Amniotic stem cell (primary cell): ENCODE data around the gene FAM171A2.
A peak's percentile ranks its signal among the peaks of the same experiment; 100 is the strongest.
"Not testable (repeated sequence)": the region's sequence is repeated elsewhere in the genome, so short reads cannot be mapped to it uniquely, and the experiment has no call there.

ENCODE experiments used
- DNase-seq: peaks from one replicate; lab custom pipeline; 2025; lab: John Stamatoyannopoulos, UW

The FAM171A2 gene

GRCh38 chr17:44360826-44361225, 2.8 kb downstream of the FAM171A2 start:
- DNase-seq = no peak

DNA sequence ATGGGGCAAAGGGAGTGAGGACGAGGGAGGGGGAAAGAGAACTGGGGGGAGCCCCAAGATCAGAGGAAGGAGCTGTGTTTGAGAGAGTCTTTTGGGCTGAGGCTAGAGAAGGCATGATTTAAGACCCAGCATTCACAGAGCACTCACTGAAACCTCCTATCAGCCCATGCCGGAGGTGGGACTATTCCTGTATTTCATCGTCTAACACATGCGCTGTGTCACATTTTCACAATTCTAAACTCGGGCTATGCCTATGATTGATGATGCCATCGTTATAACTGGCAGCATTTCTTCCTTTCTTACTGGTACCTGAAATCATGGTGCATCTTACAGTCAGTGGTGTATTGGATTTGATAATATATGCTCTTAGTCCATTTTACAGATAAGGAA, 3.5 kb downstream of the FAM171A2 start:
- DNase-seq = no peak

DNA sequence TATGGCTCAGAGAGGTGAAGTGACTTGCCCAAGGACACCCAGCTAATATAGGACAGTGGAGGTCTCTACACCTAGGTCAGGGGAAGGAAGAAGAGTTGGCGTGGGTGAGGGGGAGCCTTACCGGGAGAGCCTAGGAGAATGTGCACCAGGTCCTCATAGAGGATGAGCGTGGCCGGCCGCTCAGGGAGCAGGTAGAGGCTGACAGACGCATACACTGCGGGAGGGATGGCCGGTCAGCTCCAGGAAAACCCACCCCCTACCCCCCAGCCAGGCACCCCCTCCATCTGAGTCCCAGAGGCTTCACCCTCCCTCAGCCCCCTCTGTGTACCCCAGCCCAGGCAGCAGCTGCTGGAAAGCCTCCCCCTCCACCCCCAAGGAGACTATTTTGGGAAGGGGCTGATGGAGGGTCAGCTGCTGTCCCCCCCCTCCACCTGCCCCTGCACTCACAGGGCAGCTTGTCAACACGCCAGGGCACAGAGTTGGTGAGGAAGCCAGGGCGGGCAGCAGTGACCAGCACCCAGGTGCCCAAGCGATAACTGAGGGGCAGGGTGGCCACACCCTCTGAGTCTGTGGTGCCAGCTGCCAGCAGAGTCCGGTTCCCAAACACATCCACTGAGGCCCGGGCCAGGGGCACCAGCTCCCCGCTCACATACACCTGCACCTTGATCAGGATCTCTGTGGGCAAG, 4.1 kb downstream of the FAM171A2 start:
- no peak for DNase-seq

- DNase-seq = no peak
Measured at GRCh38 chr17:44359006-44359405, 4.6 kb downstream of the FAM171A2 start.

- DNase-seq = no peak
Measured at GRCh38 chr17:44358066-44358465, 5.6 kb downstream of the FAM171A2 start.

- DNase-seq = no peak
Measured at GRCh38 chr17:44356241-44356640, 7.4 kb downstream of the FAM171A2 start.

DNA sequence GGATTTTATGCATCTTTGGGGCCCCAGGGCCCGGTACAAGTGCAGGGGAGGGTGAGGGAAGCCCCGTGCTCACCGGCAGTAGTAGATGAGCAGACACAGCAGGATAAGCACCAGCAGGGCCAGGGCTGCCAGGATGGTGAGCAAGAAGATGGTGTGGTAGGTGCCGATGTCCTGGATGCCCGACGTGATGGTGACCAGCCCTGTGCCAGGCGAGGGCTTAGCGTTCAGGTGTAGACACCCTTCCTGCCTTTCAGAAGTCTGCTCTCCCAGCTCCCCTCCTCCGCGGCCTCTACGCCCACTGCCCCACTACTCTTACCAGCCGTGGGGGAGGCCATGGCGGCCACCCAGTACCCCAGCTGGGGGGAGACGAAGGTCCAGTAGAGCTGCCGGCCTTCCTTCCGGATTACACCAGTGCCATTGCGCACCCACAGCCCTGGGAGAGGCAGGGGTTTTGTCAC, 8.0 kb downstream of the FAM171A2 start:
- no peak for DNase-seq

- no peak for DNase-seq
Measured at GRCh38 chr17:44354582-44355561, 8.8 kb downstream of the FAM171A2 start.

GRCh38 chr17:44353672-44354331, 9.9 kb downstream of the FAM171A2 start:
- DNase-seq = no peak

DNA sequence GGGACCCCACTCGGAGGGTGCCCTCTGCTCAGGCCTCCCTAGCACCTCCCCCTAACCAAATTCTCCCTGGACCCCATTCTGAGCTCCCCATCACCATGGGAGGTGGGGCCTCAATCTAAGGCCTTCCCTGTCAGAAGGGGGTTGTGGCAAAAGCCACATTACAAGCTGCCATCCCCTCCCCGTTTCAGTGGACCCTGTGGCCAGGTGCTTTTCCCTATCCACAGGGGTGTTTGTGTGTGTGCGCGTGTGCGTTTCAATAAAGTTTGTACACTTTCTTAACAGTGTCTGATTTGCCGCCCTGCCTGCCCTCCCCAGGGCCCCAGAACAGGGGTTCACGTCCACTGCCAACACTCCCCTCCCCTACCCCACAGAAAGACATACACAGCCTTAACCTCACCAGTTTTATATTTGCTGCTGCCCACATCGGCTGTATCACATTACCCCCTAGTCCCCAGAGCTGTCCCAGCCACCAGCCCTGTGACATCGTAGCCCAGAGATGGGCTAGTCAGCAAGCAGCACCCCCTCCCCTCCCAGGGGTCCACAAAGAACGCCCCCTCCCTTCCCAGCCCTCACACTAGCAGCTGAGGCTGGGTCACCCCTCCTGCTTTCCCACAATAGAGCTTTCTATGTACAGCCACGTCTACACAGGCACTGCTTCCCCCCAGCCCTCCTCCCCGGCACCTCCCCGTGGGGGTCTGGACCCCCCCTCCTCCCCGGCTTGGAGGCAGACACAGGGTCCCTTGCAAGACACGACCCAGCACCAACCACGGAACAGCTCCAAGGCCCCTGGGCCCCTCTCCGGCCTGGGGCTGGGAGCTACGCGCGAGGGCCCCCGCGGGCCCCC, 10.6 kb downstream of the FAM171A2 start:
- DNase-seq = no peak

GRCh38 chr17:44351961-44352827, 11.5 kb downstream of the FAM171A2 start:
- no peak for DNase-seq

DNA sequence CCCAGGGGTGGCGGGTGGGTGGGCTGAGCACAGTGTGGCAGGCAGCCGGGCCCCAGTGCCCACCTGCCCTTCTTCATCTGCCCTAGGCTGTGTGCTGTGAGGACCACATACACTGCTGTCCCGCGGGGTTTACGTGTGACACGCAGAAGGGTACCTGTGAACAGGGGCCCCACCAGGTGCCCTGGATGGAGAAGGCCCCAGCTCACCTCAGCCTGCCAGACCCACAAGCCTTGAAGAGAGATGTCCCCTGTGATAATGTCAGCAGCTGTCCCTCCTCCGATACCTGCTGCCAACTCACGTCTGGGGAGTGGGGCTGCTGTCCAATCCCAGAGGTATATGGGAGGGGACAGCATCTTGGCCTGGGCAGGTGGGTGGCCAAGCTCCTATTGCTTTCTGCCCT, 12.2 kb downstream of the FAM171A2 start:
- no peak for DNase-seq

- no peak for DNase-seq
Measured at GRCh38 chr17:44350733-44351226, 12.9 kb downstream of the FAM171A2 start.

DNA sequence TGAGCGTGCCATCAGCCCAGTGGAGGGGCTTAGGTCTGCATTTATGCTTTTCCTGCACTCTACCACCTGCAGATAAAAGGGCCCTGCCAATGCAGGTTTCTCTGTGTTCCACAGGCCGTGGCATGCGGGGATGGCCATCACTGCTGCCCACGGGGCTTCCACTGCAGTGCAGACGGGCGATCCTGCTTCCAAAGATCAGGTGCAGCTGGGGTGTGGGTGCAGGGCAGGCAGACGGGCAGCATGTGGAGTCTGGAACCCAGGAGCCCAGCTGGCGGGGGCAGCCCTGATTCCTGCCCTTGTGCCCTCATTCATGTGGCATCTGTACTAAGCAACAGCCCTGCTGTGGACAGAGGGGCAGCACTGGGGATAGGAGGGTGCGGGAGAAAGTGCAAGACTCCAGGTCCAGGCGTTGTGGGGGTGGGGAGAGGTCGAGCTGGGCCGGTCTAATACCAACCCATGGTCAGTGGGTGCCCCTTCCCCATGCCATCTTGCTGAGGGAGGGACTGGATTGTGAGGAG, 14.0 kb downstream of the FAM171A2 start:
- DNase-seq = no peak

GRCh38 chr17:44348988-44349364, 14.7 kb downstream of the FAM171A2 start:
- no peak for DNase-seq

- peak; percentile 33 for DNase-seq
Measured at GRCh38 chr17:44348234-44348987, 15.2 kb downstream of the FAM171A2 start.

GRCh38 chr17:44347206-44348055, 16.2 kb downstream of the FAM171A2 start:
- DNase-seq = not testable (repeated sequence)

GRCh38 chr17:44346064-44346844, 17.4 kb downstream of the FAM171A2 start:
- no peak for DNase-seq
